Bone marrow (tissue), 2 donors: ENCODE results near the gene GRIN2A.

Experiments used
- DNase-seq, 2 donors: peaks; one replicate each; lab custom pipeline; 2025; lab: John Stamatoyannopoulos, UW

Gene GRIN2A

GRCh38 chr16:9965079-9965478, 217.1 kb downstream of the GRIN2A start:
- DNase-seq: no peak

GRCh38 chr16:9964426-9964825, 217.8 kb downstream of the GRIN2A start:
- DNase-seq: no peak

GRCh38 chr16:9957433-9957832, 224.8 kb downstream of the GRIN2A start:
- no peak for DNase-seq

GRCh38 chr16:9957002-9957401, 225.2 kb downstream of the GRIN2A start:
- DNase-seq: no peak

- no peak for DNase-seq
Observed at GRCh38 chr16:9955677-9956076, 226.6 kb downstream of the GRIN2A start.

GRCh38 chr16:9953908-9954570, 228.2 kb downstream of the GRIN2A start:
- no peak for DNase-seq

GRCh38 chr16:9950658-9951057, 231.6 kb downstream of the GRIN2A start:
- DNase-seq: no peak

- DNase-seq: no peak
Observed at GRCh38 chr16:9949396-9949795, 232.8 kb downstream of the GRIN2A start.

- no peak for DNase-seq
Observed at GRCh38 chr16:9948933-9949332, 233.3 kb downstream of the GRIN2A start.

- DNase-seq: no peak
Observed at GRCh38 chr16:9946022-9946720, 236.1 kb downstream of the GRIN2A start.

GRCh38 chr16:9943121-9943520, 239.1 kb downstream of the GRIN2A start:
- no peak for DNase-seq

- no peak for DNase-seq
Observed at GRCh38 chr16:9941245-9941644, 241.0 kb downstream of the GRIN2A start.

- DNase-seq: no peak
Observed at GRCh38 chr16:9934723-9935508, 247.3 kb downstream of the GRIN2A start.

GRCh38 chr16:9932919-9933653, 249.1 kb downstream of the GRIN2A start:
- DNase-seq: no peak

- no peak for DNase-seq
Observed at GRCh38 chr16:9932000-9932399, 250.2 kb downstream of the GRIN2A start.

GRCh38 chr16:9929836-9930235, 252.4 kb downstream of the GRIN2A start:
- DNase-seq: no peak

GRCh38 chr16:9929313-9929712, 252.9 kb downstream of the GRIN2A start:
- DNase-seq: no peak

- no peak for DNase-seq
Observed at GRCh38 chr16:9922441-9922840, 259.8 kb downstream of the GRIN2A start.

GRCh38 chr16:9921997-9922396, 260.2 kb downstream of the GRIN2A start:
- no peak for DNase-seq

- no peak for DNase-seq
Observed at GRCh38 chr16:9919460-9919859, 262.8 kb downstream of the GRIN2A start.

- no peak for DNase-seq
Observed at GRCh38 chr16:9917691-9918090, 264.5 kb downstream of the GRIN2A start.

- no peak for DNase-seq
Observed at GRCh38 chr16:9913604-9914326, 268.5 kb downstream of the GRIN2A start.
